Cardiac muscle cell (in vitro differentiated cells and primary cell): ENCODE data around the gene UBE2M. TPM values are rescaled to one million over a fixed set of nuclear protein-coding genes. Genes with fewer than 3 reads are reported as not detected.
A peak's percentile ranks its signal among the peaks of the same experiment; 100 is the strongest.
"Not testable (repeated sequence)": the region's sequence is repeated elsewhere in the genome, so short reads cannot be mapped to it uniquely, and the experiment has no call there.

Source experiments
- DNase-seq, 2 donors: peaks; one replicate each; pipeline versions ENCODE4 v3.0.0 to v3.0.0-alpha.2; 2010 to 2017; ENCODE audit warnings: low read depth in 1 of 2, low spot score in 1 of 2
- H3K27ac ChIP-seq: fragments of 200-600 bp; sonication (generic); 2 replicates; pipeline ENCODE4 v1.5.1; 2016
- H3K27me3 ChIP-seq: fragments of 200-600 bp; sonication (generic); 2 replicates; pipeline ENCODE4 v1.6.0; 2016; ENCODE audit warnings: control low read depth
- H3K36me3 ChIP-seq: fragments of 200-600 bp; sonication (generic); 2 replicates; pipeline ENCODE4 v1.5.1; 2016; ENCODE audit warnings: control low read depth
- H3K4me1 ChIP-seq: fragments of 200-600 bp; sonication (generic); 2 replicates; pipeline ENCODE4 v1.8.1; 2017; ENCODE audit warnings: low read depth, mild to moderate bottlenecking, mixed run types
- H3K4me3 ChIP-seq: fragments of 200-600 bp; sonication (generic); 2 replicates; pipeline ENCODE4 v1.5.1; 2016; ENCODE audit warnings: mild to moderate bottlenecking
- H3K9me3 ChIP-seq: fragments of 200-600 bp; sonication (generic); 2 replicates; pipeline ENCODE4 v1.5.1; 2017; ENCODE audit warnings: low read depth, mild to moderate bottlenecking, control low read depth
- CTCF ChIP-seq: IDR thresholded peaks from 2 replicates; pipeline ENCODE4 v1.5.1; 2012; ENCODE audit warnings: low read depth, mild to moderate bottlenecking, low read length
- polyA plus RNA-seq: library from polyadenylated mRNA; unstranded; fragments of >200 nt; fragmentation: Nextera tagmentation; extraction: Ambion mirVana; gene quantifications from 2 replicates; pipeline ENCODE4 v1.2.1, GENCODE V29; 2016
- total RNA-seq: library from RNA; depleted of rRNA; stranded (reverse); fragments of >200 nt; gene quantifications from 2 replicates; pipeline ENCODE4 v1.2.3, GENCODE V29; 2016

UBE2M gene
- total RNA-seq, result 70.8 and 79.0 TPM in 2 replicates
- 169 and 177 TPM in 2 replicates for polyA plus RNA-seq

- Histone ChIP-seq H3K36me3 (peaks cover 9% of the 10 kb centered on the region), H3K27me3 (no peaks in the 10 kb centered on the region), H3K4me1 (peaks cover 35% of the 10 kb centered on the region), H3K4me3 (peak within 1 kb of the TSS; percentile 56), H3K9me3 (no peaks in the 10 kb centered on the region), H3K27ac (peak within 1 kb of the TSS; percentile 99)
- peak in 1 of 2 donors; percentile 68 for DNase-seq
- TF ChIP-seq CTCF, result no peak
Measured at GRCh38 chr19:58558066-58558622, at the start of gene UBE2M. UBE2M (minus strand) TSS chr19:58558611; CDS start chr19:58558381, 230 bp downstream.

- not testable (repeated sequence) for H3K9me3 ChIP-seq, H3K4me1 ChIP-seq, H3K27me3 ChIP-seq, DNase-seq, H3K27ac ChIP-seq, H3K36me3 ChIP-seq, H3K4me3 ChIP-seq
Measured at GRCh38 chr19:58607213-58607612, 48.8 kb upstream of the UBE2M start.

- not testable (repeated sequence) for H3K4me1 ChIP-seq, H3K36me3 ChIP-seq, H3K27ac ChIP-seq, H3K4me3 ChIP-seq, H3K27me3 ChIP-seq, DNase-seq, H3K9me3 ChIP-seq
- TF ChIP-seq CTCF, result peak; percentile 10
Measured at GRCh38 chr19:58606251-58606896, 48.0 kb upstream of the UBE2M start.

DNA sequence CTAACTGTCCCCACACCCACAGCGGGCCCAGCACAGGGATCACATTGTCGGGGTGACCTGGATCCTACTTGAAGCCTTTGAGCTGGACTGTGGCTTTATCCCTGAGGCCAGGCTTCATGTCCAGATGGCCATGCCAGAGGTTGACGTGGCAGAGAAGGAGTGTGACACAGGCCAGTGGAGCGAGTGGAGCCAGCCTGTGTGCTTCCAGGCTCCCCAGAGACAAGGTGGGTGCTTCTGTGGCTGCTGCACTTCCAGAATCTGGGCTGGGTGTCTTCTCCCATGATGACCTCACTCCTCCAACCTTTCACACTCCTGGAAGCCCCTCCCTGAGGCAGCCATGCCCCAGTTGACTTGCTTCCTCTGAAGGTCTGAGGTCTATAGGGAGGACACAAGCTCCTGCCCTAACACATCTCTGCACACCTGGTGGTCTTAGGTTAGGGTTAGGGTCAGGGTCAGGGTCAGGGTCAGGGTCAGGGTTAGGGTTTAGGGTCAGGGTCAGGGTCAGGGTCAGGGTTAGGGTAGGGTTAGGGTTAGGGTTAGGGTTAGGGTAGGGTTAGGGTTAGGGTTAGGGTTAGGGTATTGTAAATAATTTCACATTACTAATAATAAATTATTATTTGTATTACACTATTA, 27.8 kb upstream of the UBE2M start:
- Histone ChIP-seq H3K4me1 (peaks cover 7% of the 10 kb centered on the region), H3K9me3 (no peaks in the 10 kb centered on the region), H3K36me3 (peaks cover 4% of the 10 kb centered on the region), H3K4me3 (no peak overlapping the region), H3K27me3 (no peaks in the 10 kb centered on the region), H3K27ac (no peak overlapping the region)
- TF ChIP-seq CTCF, result no peak
- no peak for DNase-seq

DNA sequence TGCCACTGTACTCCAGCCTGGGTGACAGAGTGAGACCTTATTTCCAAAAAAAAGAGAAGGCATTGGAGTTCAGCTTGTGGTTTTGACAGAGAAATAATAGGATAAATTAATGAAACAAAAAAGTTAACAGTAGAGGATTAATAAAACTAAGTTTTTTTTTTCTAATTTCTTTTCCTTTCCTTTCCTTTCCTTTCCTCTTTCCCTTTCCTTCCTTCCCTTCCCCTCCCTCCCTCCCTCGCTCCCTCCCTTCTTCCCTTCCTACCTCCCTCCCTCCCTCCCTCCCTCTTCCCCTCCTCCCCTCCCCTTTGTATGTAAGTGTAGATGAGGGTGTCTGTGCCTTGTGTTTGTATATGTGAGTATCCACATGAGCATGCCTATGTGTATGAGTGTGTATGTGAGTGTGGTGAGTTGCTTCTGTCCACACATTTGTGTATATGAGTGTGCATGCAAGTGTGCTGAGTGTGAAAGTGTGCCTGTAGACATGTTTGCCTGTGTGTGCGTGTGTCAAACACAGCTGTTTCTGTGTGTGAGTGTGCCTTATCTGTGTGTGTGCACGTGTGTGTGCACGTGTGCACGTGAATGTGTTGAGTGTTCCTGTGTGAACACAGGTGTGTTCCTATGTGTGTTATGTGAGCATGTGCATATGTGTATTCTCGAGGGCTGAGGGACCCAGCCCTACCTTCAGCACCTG, 27.2 kb upstream of the UBE2M start:
- Histone ChIP-seq H3K27me3 (no peaks in the 10 kb centered on the region), H3K36me3 (peaks cover 4% of the 10 kb centered on the region), H3K4me1 (peaks cover 7% of the 10 kb centered on the region), H3K4me3 (no peak overlapping the region), H3K9me3 (no peaks in the 10 kb centered on the region), H3K27ac (no peak overlapping the region)
- no peak for DNase-seq
- no peak for TF ChIP-seq CTCF
